HEK293 (cell line): ENCODE measurements around the gene GPR157.
"Not testable (repeated sequence)": the region's sequence is repeated elsewhere in the genome, so short reads cannot be mapped to it uniquely, and the experiment has no call there.

ENCODE experiments used
- CTCF ChIA-PET: fragments of 350-600 bp; formaldehyde crosslinking; extraction: SDS; loops from one replicate; lab custom pipeline; 2021; ENCODE audit warnings: antibody characterized with exemption; lab: Yijun Ruan, JAX
- POLR2A ChIA-PET: fragments of 300-600 bp; formaldehyde crosslinking; extraction: SDS; loops from one replicate; lab custom pipeline; 2020; ENCODE audit warnings: antibody characterized with exemption, inconsistent platforms; lab: Yijun Ruan, JAX
- H3K27ac ChIP-seq: fragments of 200-500 bp; sonication (Bioruptor generic); 2 replicates; pipeline ENCODE4 v1.5.1; 2014; ENCODE audit warnings: low read depth, low read length, control low read depth, inconsistent platforms; ENCODE audit errors: extremely low read depth
- H3K36me3 ChIP-seq, 2 experiments: fragments of 200-500 bp in 1 of 2; sonication (Bioruptor generic) in 1 of 2; 1 replicate in 1 of 2; 2 replicates in 1 of 2; pipeline ENCODE4 v1.5.1; 2014 to 2017; ENCODE audit warnings: inconsistent platforms in 2 of 2, low read length in 2 of 2; ENCODE audit not compliant: control insufficient read depth in 2 of 2, insufficient read depth in 1 of 2
- H3K4me1 ChIP-seq: fragments of 200-500 bp; sonication (Bioruptor generic); 2 replicates; pipeline ENCODE4 v1.5.1; 2014; ENCODE audit warnings: mild to moderate bottlenecking, low read length, inconsistent platforms; ENCODE audit not compliant: control insufficient read depth, insufficient read depth
- H3K4me3 ChIP-seq: 2 replicates; pipeline ENCODE4 v1.5.1; 2011; ENCODE audit warnings: low read depth, mild to moderate bottlenecking, control low read depth, low read length, moderate library complexity
- H3K9me3 ChIP-seq: fragments of 200-500 bp; sonication (Bioruptor generic); 2 replicates; pipeline ENCODE4 v1.5.1; 2014; ENCODE audit warnings: low read depth, low read length, inconsistent platforms; ENCODE audit not compliant: control insufficient read depth, insufficient read depth
- IKZF3 ChIP-seq: fragments of 450-650 bp; IDR thresholded peaks from 2 replicates; pipeline ENCODE4 v1.5.0; 2018; ENCODE audit warnings: missing biosample characterization, mild to moderate bottlenecking, missing genetic modification characterization, moderate library complexity
- MEIS1 ChIP-seq: sonication (generic); formaldehyde crosslinking; IDR thresholded peaks from 2 replicates; pipeline ENCODE4 v1.8.1; 2022; ENCODE audit warnings: missing genetic modification reagents, mild to moderate bottlenecking, borderline replicate concordance
- ZNF335 ChIP-seq: fragments of 450-650 bp; formaldehyde crosslinking; conservative IDR thresholded peaks from 2 replicates; pipeline ENCODE4 v1.5.1; 2016; ENCODE audit warnings: missing biosample characterization, missing genetic modification characterization
- ZNF426 ChIP-seq: fragments of 450-650 bp; formaldehyde crosslinking; IDR thresholded peaks from 2 replicates; pipeline ENCODE4 v1.5.1; 2017; ENCODE audit warnings: missing biosample characterization, missing genetic modification characterization, mild to moderate bottlenecking, inconsistent platforms, moderate library complexity
- ZNF555 ChIP-seq: fragments of 450-650 bp; formaldehyde crosslinking; conservative IDR thresholded peaks from 2 replicates; pipeline ENCODE4 v1.5.1; 2017; ENCODE audit warnings: missing biosample characterization, mild to moderate bottlenecking, missing genetic modification characterization, inconsistent platforms
- ZNF629 ChIP-seq: fragments of 450-650 bp; formaldehyde crosslinking; IDR thresholded peaks from 2 replicates; pipeline ENCODE4 v1.5.1; 2017; ENCODE audit warnings: missing biosample characterization, missing genetic modification characterization
- TF ChIP-seq, protein P1 (sequence below): fragments of 450-650 bp; formaldehyde crosslinking; IDR thresholded peaks from 2 replicates; pipeline ENCODE4 v1.5.1; 2016; ENCODE audit warnings: missing biosample characterization, missing genetic modification characterization
- TF ChIP-seq, protein P2 (sequence below): fragments of 450-650 bp; formaldehyde crosslinking; IDR thresholded peaks from 2 replicates; pipeline ENCODE4 v1.5.1; 2016; ENCODE audit warnings: missing biosample characterization, missing genetic modification characterization
- TF ChIP-seq, protein P3 (sequence below): fragments of 450-650 bp; formaldehyde crosslinking; optimal IDR thresholded peaks from 2 replicates; pipeline ENCODE3; 2016; ENCODE audit warnings: missing biosample characterization, mild to moderate bottlenecking, missing genetic modification characterization
- TF ChIP-seq, protein P4 (sequence below): fragments of 450-650 bp; formaldehyde crosslinking; IDR thresholded peaks from 2 replicates; pipeline ENCODE4 v1.5.1; 2016; ENCODE audit warnings: missing biosample characterization, missing genetic modification characterization

GPR157 gene

DNA sequence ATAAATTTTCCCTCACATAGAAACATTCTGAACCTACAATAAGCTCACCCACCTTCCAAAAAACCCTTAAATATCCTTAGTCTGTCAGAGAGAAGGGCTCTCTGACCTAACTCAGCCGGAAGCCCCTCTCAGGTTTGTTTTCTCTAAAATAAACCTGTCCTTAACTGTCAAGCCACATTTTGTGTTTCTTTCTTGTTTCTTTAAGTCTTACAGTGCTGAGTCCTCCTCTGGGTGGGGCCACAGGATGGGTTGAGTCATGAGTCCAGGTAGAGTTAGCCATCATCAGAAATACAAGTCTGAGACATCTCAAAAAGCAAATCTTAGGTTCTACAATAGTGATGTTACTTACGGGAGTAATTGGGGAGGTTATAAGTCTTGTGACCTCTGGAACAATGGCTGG lies 33.1 kb downstream of the GPR157 start (continued):
- TF ChIP-seq ZNF335: no peak
- 0 out of 2 replicates have a peak, but pooled peaks have one; percentile 8 for TF ChIP-seq ZNF555 (tag by site-specific recombination)
- TF ChIP-seq, protein P1, sequence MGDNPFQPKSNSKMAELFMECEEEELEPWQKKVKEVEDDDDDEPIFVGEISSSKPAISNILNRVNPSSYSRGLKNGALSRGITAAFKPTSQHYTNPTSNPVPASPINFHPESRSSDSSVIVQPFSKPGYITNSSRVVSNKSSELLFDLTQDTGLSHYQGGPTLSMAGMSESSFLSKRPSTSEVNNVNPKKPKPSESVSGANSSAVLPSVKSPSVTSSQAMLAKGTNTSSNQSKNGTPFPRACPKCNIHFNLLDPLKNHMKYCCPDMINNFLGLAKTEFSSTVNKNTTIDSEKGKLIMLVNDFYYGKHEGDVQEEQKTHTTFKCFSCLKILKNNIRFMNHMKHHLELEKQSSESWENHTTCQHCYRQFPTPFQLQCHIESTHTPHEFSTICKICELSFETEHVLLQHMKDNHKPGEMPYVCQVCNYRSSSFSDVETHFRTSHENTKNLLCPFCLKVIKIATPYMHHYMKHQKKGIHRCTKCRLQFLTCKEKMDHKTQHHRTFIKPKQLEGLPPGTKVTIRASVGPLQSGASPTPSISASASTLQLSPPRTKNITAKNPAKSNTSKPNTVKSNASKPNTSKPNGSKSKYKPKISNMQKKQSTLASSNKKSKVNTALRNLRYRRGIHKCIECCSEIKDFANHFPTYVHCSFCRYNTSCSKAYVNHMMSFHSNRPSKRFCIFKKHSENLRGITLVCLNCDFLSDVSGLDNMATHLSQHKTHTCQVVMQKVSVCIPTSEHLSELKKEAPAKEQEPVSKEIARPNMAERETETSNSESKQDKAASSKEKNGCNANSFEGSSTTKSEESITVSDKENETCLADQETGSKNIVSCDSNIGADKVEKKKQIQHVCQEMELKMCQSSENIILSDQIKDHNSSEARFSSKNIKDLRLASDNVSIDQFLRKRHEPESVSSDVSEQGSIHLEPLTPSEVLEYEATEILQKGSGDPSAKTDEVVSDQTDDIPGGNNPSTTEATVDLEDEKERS: peak; percentile 86

DNA sequence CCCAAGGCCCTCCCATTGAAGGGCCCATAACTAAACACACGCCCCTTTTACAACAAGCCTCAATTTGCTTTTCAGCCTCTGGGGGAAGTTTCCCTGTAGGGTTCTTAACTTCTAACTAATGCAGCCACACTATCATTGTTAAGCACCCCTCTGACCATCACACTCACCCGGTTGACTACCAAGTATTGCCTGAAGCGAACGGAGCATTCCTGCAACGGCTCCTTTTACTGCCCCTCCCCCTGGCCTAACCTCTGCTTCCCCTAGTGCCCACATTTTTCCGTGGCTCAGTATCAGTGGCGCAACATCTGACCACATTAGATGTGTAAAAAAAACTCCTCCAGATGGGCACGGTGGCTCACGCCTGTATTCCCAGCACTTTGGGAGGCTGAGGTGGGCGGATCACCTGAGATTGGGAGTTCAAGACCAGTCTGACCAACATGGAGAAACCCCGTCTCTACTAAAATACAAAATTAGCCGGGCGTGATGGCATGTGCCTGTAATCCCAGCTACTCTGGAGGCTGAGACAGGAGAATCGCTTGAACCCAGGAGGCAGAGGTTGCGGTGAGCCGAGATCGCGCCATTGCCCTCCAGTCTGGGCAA lies 34.8 kb downstream of the GPR157 start:
- POLR2A ChIA-PET: not testable (repeated sequence)
- CTCF ChIA-PET: interaction anchor here (0.5 to 0.6 kb wide), 2 partner anchors 53 to 277 kb away, joined by 3 read pairs; no protein-coding TSS in a partner anchor

DNA sequence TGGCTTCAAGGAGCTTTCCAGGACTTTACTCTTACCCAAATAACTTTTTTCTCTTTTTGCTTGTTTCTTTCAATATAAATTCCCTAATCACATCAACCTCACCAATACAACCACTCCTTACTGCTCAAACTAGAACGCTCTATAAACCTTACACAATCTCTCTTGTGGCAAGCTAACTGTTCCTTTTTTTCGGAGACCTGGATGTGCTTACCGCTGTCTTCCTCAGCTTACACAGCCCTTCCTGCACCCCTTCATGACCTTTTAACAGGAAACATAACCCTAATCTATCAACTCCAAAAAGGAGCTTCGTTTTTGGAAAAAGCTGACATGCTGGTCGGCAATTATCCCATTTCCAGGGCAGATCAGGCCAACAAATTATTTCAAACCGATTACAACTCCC lies 35.3 kb downstream of the GPR157 start:
- H3K27ac ChIP-seq: no peak overlapping the region
- no peak overlapping the region for H3K4me3 ChIP-seq
- H3K4me1 ChIP-seq: no peaks in the 10 kb centered on the region
- H3K9me3 ChIP-seq: no peaks in the 10 kb centered on the region
- TF ChIP-seq, protein P2, sequence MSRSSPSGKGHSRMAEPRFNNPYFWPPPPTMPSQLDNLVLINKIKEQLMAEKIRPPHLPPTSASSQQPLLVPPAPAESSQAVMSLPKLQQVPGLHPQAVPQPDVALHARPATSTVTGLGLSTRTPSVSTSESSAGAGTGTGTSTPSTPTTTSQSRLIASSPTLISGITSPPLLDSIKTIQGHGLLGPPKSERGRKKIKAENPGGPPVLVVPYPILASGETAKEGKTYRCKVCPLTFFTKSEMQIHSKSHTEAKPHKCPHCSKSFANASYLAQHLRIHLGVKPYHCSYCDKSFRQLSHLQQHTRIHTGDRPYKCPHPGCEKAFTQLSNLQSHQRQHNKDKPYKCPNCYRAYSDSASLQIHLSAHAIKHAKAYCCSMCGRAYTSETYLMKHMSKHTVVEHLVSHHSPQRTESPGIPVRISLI (tag by site-specific recombination): no peak
- TF ChIP-seq IKZF3 (tag by site-specific recombination): no peak
- no peak for TF ChIP-seq MEIS1
- TF ChIP-seq, protein P3, sequence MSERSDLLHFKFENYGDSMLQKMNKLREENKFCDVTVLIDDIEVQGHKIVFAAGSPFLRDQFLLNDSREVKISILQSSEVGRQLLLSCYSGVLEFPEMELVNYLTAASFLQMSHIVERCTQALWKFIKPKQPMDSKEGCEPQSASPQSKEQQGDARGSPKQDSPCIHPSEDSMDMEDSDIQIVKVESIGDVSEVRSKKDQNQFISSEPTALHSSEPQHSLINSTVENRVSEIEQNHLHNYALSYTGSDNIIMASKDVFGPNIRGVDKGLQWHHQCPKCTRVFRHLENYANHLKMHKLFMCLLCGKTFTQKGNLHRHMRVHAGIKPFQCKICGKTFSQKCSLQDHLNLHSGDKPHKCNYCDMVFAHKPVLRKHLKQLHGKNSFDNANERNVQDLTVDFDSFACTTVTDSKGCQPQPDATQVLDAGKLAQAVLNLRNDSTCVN (tag by site-specific recombination): no peak
- TF ChIP-seq ZNF629: no peak
- TF ChIP-seq, protein P4, sequence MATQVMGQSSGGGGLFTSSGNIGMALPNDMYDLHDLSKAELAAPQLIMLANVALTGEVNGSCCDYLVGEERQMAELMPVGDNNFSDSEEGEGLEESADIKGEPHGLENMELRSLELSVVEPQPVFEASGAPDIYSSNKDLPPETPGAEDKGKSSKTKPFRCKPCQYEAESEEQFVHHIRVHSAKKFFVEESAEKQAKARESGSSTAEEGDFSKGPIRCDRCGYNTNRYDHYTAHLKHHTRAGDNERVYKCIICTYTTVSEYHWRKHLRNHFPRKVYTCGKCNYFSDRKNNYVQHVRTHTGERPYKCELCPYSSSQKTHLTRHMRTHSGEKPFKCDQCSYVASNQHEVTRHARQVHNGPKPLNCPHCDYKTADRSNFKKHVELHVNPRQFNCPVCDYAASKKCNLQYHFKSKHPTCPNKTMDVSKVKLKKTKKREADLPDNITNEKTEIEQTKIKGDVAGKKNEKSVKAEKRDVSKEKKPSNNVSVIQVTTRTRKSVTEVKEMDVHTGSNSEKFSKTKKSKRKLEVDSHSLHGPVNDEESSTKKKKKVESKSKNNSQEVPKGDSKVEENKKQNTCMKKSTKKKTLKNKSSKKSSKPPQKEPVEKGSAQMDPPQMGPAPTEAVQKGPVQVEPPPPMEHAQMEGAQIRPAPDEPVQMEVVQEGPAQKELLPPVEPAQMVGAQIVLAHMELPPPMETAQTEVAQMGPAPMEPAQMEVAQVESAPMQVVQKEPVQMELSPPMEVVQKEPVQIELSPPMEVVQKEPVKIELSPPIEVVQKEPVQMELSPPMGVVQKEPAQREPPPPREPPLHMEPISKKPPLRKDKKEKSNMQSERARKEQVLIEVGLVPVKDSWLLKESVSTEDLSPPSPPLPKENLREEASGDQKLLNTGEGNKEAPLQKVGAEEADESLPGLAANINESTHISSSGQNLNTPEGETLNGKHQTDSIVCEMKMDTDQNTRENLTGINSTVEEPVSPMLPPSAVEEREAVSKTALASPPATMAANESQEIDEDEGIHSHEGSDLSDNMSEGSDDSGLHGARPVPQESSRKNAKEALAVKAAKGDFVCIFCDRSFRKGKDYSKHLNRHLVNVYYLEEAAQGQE (tag by site-specific recombination): no peak
- TF ChIP-seq ZNF426: no peak
- H3K36me3 ChIP-seq: no peaks in the 10 kb centered on the region
- POLR2A ChIA-PET: no interaction called here
- CTCF ChIA-PET: interaction anchor here (0.5 to 0.6 kb wide), 2 partner anchors 54 to 278 kb away, joined by 3 read pairs; no protein-coding TSS in a partner anchor

More for the DNA sequence above, 34.8 kb downstream of the GPR157 start:
- not testable (repeated sequence) for H3K36me3 ChIP-seq, H3K4me3 ChIP-seq, H3K9me3 ChIP-seq, H3K4me1 ChIP-seq, H3K27ac ChIP-seq
